ENCODE data around the gene FOCAD. TPM values are rescaled to one million over a fixed set of nuclear protein-coding genes. Genes with fewer than 3 reads are reported as not detected.

Gene FOCAD
- total RNA-seq, 1 experiment from 2014 or later, result 43.3 TPM

DNA sequence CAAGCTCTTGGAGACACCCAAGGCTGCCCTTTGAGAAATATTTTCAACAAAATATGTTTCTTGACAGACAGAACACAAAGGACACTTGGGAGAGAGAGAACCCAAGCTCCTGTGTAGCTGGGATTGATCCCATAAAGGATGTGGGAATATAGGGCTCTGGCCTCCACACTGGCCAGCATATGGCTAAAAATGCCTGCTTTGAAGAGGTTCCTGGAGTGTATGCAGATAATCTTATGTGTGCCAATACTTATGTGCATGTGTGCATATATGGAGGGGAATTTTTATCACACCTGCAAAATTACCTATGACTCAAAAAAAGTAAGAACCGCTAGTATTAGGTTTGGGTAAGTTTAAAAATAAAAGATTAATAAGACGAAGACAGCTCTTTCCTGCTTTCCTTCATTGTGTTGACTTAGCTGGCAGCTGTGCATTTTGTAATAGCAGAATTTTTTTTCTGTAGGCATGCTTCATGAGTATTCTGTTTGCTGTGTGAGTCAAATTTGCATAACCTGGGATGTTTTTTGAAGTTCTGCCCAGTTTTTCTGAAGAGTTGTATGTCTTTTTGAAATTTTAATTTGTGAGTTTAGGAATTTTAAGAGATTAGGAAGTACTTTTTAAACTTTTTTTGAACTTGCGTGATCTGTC is 304.7 kb downstream of the FOCAD start:
- no peak overlapping the region for H3K14ac ChIP-seq (ENCODE audit: insufficient read depth, low read length)
- H3K27ac Mint-ChIP-seq, result 0 out of 7 replicates have a peak overlapping the region, but pooled peaks of 1 of the 3 experiments have one; percentile 35
- H3K27ac ChIP-seq (ENCODE audit: insufficient read length, low read depth, low read length), result no peak overlapping the region
- H3K79me1 ChIP-seq (ENCODE audit: insufficient read depth, low read depth, low read length, poor library complexity, severe bottlenecking), result no peaks in the 10 kb centered on the region
- H3K23ac ChIP-seq (ENCODE audit: insufficient read length, low read depth, low read length), result no peak overlapping the region
- no peak overlapping the region for H3T11ph ChIP-seq (ENCODE audit: low read length)
- no peak overlapping the region for H4K5ac ChIP-seq (ENCODE audit: insufficient read length, low read depth, low read length)
- H2BK120ac ChIP-seq (ENCODE audit: low read depth, low read length, poor library complexity, severe bottlenecking), result no peak overlapping the region
- H3K27me3 Mint-ChIP-seq (ENCODE audit: low read depth), result no peaks in the 10 kb centered on the region
- no peaks in the 10 kb centered on the region for H4K20me1 ChIP-seq (ENCODE audit: control insufficient read depth, insufficient read depth, insufficient read length)
- H3K4me1 ChIP-seq (ENCODE audit: insufficient read depth, low read length), result no peaks in the 10 kb centered on the region
- H3K27me3 ChIP-seq (ENCODE audit: insufficient read depth, low read length), result no peaks in the 10 kb centered on the region
- H3K36me3 Mint-ChIP-seq (ENCODE audit: insufficient read depth in 1 of 3, low read depth in 3 of 3), result peaks cover 17 to 49% (median 32%) of the 10 kb centered on the region in 3 experiments; a peak in 6 of 7 replicates
- no peaks in the 10 kb centered on the region for H3K9me3 ChIP-seq (ENCODE audit: control insufficient read depth, low read depth, low read length)
- H3K4me2 ChIP-seq (ENCODE audit: insufficient read depth, insufficient read length, low read length), result no peak overlapping the region
- TF ChIP-seq, protein P1, sequence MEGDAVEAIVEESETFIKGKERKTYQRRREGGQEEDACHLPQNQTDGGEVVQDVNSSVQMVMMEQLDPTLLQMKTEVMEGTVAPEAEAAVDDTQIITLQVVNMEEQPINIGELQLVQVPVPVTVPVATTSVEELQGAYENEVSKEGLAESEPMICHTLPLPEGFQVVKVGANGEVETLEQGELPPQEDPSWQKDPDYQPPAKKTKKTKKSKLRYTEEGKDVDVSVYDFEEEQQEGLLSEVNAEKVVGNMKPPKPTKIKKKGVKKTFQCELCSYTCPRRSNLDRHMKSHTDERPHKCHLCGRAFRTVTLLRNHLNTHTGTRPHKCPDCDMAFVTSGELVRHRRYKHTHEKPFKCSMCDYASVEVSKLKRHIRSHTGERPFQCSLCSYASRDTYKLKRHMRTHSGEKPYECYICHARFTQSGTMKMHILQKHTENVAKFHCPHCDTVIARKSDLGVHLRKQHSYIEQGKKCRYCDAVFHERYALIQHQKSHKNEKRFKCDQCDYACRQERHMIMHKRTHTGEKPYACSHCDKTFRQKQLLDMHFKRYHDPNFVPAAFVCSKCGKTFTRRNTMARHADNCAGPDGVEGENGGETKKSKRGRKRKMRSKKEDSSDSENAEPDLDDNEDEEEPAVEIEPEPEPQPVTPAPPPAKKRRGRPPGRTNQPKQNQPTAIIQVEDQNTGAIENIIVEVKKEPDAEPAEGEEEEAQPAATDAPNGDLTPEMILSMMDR (conservative IDR thresholded peaks at IDR 0.05), result no peak
- no peaks in the 10 kb centered on the region for H3K23me2 ChIP-seq (ENCODE audit: insufficient read length, low read depth, low read length, poor library complexity, severe bottlenecking)
- H3K4me3 Mint-ChIP-seq, result no peak overlapping the region
- no peak for DNase-seq
- no peaks in the 10 kb centered on the region for H3K9me3 Mint-ChIP-seq
- no peak overlapping the region for H2BK5ac ChIP-seq (ENCODE audit: insufficient read length, low read length)
- H3K4me1 Mint-ChIP-seq, result peaks cover 9 to 17% of the 10 kb centered on the region in 2 experiments
- no CpG with 5 or more reads among the region's 3 CpGs for WGBS (ENCODE audit: extremely low coverage, insufficient read length, low lambda C conversion rate)
- H2BK12ac ChIP-seq (ENCODE audit: insufficient read length, low read depth, low read length), result no peak overlapping the region
- H4K91ac ChIP-seq (ENCODE audit: insufficient read length, low read depth, low read length), result no peak overlapping the region
- no peak overlapping the region for H3K18ac ChIP-seq (ENCODE audit: insufficient read length, low read depth, low read length)
- no peak overlapping the region for H2BK15ac ChIP-seq (ENCODE audit: low read depth, low read length)
- no peak overlapping the region for H2AK5ac ChIP-seq (ENCODE audit: insufficient read length, low read length)
- H2AFZ ChIP-seq (ENCODE audit: low read length), result no peak overlapping the region
- H3K56ac ChIP-seq (ENCODE audit: insufficient read length, low read depth, low read length), result no peak overlapping the region
- no peak overlapping the region for H2BK20ac ChIP-seq (ENCODE audit: low read depth, low read length, poor library complexity, severe bottlenecking)
- H3K79me2 ChIP-seq (ENCODE audit: insufficient read depth, low read length), result no peaks in the 10 kb centered on the region
- no peak overlapping the region for H3K4ac ChIP-seq (ENCODE audit: low read depth, low read length)
- no peak overlapping the region for H3K9ac ChIP-seq (ENCODE audit: extremely low read depth, insufficient read length, low read length)
- H4K8ac ChIP-seq (replicated peaks; ENCODE audit: insufficient read length, low read depth, low read length), result no peak overlapping the region
